Thoracic aorta (tissue), 2 donors: ENCODE results near the gene PARP8. TPM values are rescaled to one million over a fixed set of nuclear protein-coding genes. Genes with fewer than 3 reads are reported as not detected.
"Not testable (repeated sequence)": the region's sequence is repeated elsewhere in the genome, so short reads cannot be mapped to it uniquely, and the experiment has no call there.

Experiments used
- ATAC-seq: fragments of 150-250 bp; one replicate; pipeline ENCODE4 v1.8.0; 2017; ENCODE audit warnings: low read depth; ENCODE audit not compliant: insufficient number of reproducible peaks, low FRiP score
- DNase-seq: peaks from one replicate; pipeline ENCODE4 v3.0.0-alpha.2; 2020; ENCODE audit warnings: low spot score
- H3K27ac ChIP-seq, 2 donors: fragments of 200-600 bp; sonication (generic); 1 replicate in 1 of 2; 2 replicates in 1 of 2; pipeline ENCODE4 v1.5.1; 2016; ENCODE audit warnings: mild to moderate bottlenecking in 2 of 2, moderate library complexity in 2 of 2
- H3K27me3 ChIP-seq: fragments of 200-600 bp; sonication (generic); replicated peaks from 2 replicates; pipeline ENCODE4 v1.6.0; 2016; ENCODE audit warnings: mild to moderate bottlenecking; ENCODE audit not compliant: insufficient read depth
- H3K36me3 ChIP-seq: fragments of 200-600 bp; sonication (generic); one replicate; pipeline ENCODE4 v1.5.1; 2016
- H3K4me1 ChIP-seq, 2 donors: fragments of 200-600 bp; sonication (generic); 1 replicate in 1 of 2; 2 replicates in 1 of 2; pipeline versions ENCODE4 v1.5.1 to v1.6.0; 2016; ENCODE audit warnings: low read depth in 2 of 2, mild to moderate bottlenecking in 1 of 2; ENCODE audit not compliant: control insufficient read depth in 1 of 2
- H3K4me3 ChIP-seq: fragments of 200-600 bp; sonication (generic); 2 replicates; pipeline ENCODE4 v1.5.1; 2016; ENCODE audit warnings: mild to moderate bottlenecking
- H3K9me3 ChIP-seq: fragments of 200-600 bp; sonication (generic); 2 replicates; pipeline ENCODE4 v1.5.1; 2016
- CTCF ChIP-seq: fragments of 200-600 bp; sonication (generic); IDR thresholded peaks from one replicate; pipeline ENCODE4 v1.5.1; 2019; ENCODE audit warnings: antibody characterized with exemption
- total RNA-seq, 2 donors: library from RNA; depleted of rRNA; stranded (reverse); fragments of >200 nt; gene quantifications; one replicate each; pipeline versions ENCODE4 v1.1.0 to v1.2.3, GENCODE V29; 2016

The PARP8 gene
- total RNA-seq, 2 donors from 2014 or later, result 27.5 to 34.7 TPM

- no peaks in the 10 kb centered on the region for H3K27me3 ChIP-seq
- peaks cover 3 to 14% of the 10 kb centered on the region in 2 donors for H3K4me1 ChIP-seq
- H3K4me3 ChIP-seq, result no peak overlapping the region
- no peaks in the 10 kb centered on the region for H3K9me3 ChIP-seq
- DNase-seq, result no peak
- H3K27ac ChIP-seq, result no peak overlapping the region
- ATAC-seq, result no peak
- H3K36me3 ChIP-seq, result no peaks in the 10 kb centered on the region
- TF ChIP-seq CTCF, result no peak
Observed at GRCh38 chr5:50691399-50692016, 25.1 kb downstream of the PARP8 start.

GRCh38 chr5:50694027-50694590 lies 27.7 kb downstream of the PARP8 start:
- Histone ChIP-seq H3K4me3 (no peak overlapping the region), H3K9me3 (no peaks in the 10 kb centered on the region), H3K27ac (no peak overlapping the region), H3K4me1 (peaks cover 3 to 12% of the 10 kb centered on the region in 2 donors), H3K36me3 (no peaks in the 10 kb centered on the region), H3K27me3 (no peaks in the 10 kb centered on the region)
- TF ChIP-seq CTCF, result no peak
- ATAC-seq (no peak), DNase-seq (no peak)

- not testable (repeated sequence) for H3K27ac ChIP-seq, H3K27me3 ChIP-seq, H3K36me3 ChIP-seq, ATAC-seq, H3K4me3 ChIP-seq, H3K4me1 ChIP-seq, H3K9me3 ChIP-seq, DNase-seq
Observed at GRCh38 chr5:50694626-50695025, 28.2 kb downstream of the PARP8 start.

GRCh38 chr5:50697739-50698138 lies 31.3 kb downstream of the PARP8 start:
- TF ChIP-seq CTCF, result no peak
- H3K27ac ChIP-seq, result no peak overlapping the region
- no peaks in the 10 kb centered on the region for H3K9me3 ChIP-seq
- ATAC-seq, result no peak
- H3K4me3 ChIP-seq, result no peak overlapping the region
- no peaks in the 10 kb centered on the region for H3K36me3 ChIP-seq
- H3K27me3 ChIP-seq, result no peaks in the 10 kb centered on the region
- DNase-seq, result no peak
- peaks cover under 1 to 4% of the 10 kb centered on the region in 2 donors for H3K4me1 ChIP-seq

- Histone ChIP-seq H3K27ac (no peak overlapping the region), H3K4me1 (no peaks in the 10 kb centered on the region), H3K4me3 (no peak overlapping the region), H3K27me3 (no peaks in the 10 kb centered on the region), H3K36me3 (no peaks in the 10 kb centered on the region), H3K9me3 (no peaks in the 10 kb centered on the region)
- DNase-seq (no peak), ATAC-seq (no peak)
- no peak for TF ChIP-seq CTCF
Observed at GRCh38 chr5:50699737-50700136, 33.3 kb downstream of the PARP8 start.

GRCh38 chr5:50700706-50701105 lies 34.3 kb downstream of the PARP8 start:
- Histone ChIP-seq H3K4me3 (no peak overlapping the region), H3K4me1 (no peaks in the 10 kb centered on the region), H3K27ac (no peak overlapping the region), H3K9me3 (no peaks in the 10 kb centered on the region), H3K36me3 (no peaks in the 10 kb centered on the region), H3K27me3 (no peaks in the 10 kb centered on the region)
- no peak for DNase-seq
- TF ChIP-seq CTCF, result no peak
- ATAC-seq, result no peak
